ENCODE data around the gene TELO2. TPM values are rescaled to one million over a fixed set of nuclear protein-coding genes. Genes with fewer than 3 reads are reported as not detected.

TELO2 gene
- total RNA-seq, 1 donor from 2014 or later = 77.2 TPM

GRCh38 chr16:1543085-1543896 lies 50.1 kb downstream of the TELO2 start:
- no peaks in the 10 kb centered on the region for H3K36me3 Mint-ChIP-seq (ENCODE audit: insufficient read depth)
- H3K9me3 Mint-ChIP-seq (ENCODE audit: low read depth) = no peaks in the 10 kb centered on the region
- H3K4me1 Mint-ChIP-seq (ENCODE audit: low read depth) = no peaks in the 10 kb centered on the region
- H3K27me3 Mint-ChIP-seq = no peaks in the 10 kb centered on the region
- DNase-seq (ENCODE audit: low spot score, unreplicated experiment) = no peak
- no peak for TF ChIP-seq CTCF (IDR thresholded peaks at IDR 0.05; ENCODE audit: unreplicated experiment)
- peak overlapping the region; percentile 37 for H3K27ac Mint-ChIP-seq
- H3K4me3 Mint-ChIP-seq (ENCODE audit: low read depth) = no peak overlapping the region

GRCh38 chr16:1545044-1546040 lies 52.2 kb downstream of the TELO2 start:
- no peak for DNase-seq (ENCODE audit: low spot score, unreplicated experiment)
- Mint-ChIP-seq H3K27ac (no peak overlapping the region), H3K4me1 (ENCODE audit: low read depth) (no peaks in the 10 kb centered on the region), H3K36me3 (ENCODE audit: insufficient read depth) (no peaks in the 10 kb centered on the region), H3K9me3 (ENCODE audit: low read depth) (no peaks in the 10 kb centered on the region), H3K4me3 (ENCODE audit: low read depth) (no peak overlapping the region), H3K27me3 (no peaks in the 10 kb centered on the region)
- TF ChIP-seq CTCF (IDR thresholded peaks at IDR 0.05; ENCODE audit: unreplicated experiment) = no peak

GRCh38 chr16:1546430-1546829 lies 53.3 kb downstream of the TELO2 start:
- Mint-ChIP-seq H3K27ac (no peak overlapping the region), H3K4me3 (ENCODE audit: low read depth) (no peak overlapping the region), H3K9me3 (ENCODE audit: low read depth) (no peaks in the 10 kb centered on the region), H3K4me1 (ENCODE audit: low read depth) (no peaks in the 10 kb centered on the region), H3K36me3 (ENCODE audit: insufficient read depth) (no peaks in the 10 kb centered on the region), H3K27me3 (no peaks in the 10 kb centered on the region)
- no peak for TF ChIP-seq CTCF (IDR thresholded peaks at IDR 0.05; ENCODE audit: unreplicated experiment)
- DNase-seq (ENCODE audit: low spot score, unreplicated experiment) = no peak

- TF ChIP-seq CTCF (IDR thresholded peaks at IDR 0.05; ENCODE audit: unreplicated experiment) = no peak
- Mint-ChIP-seq H3K27me3 (no peaks in the 10 kb centered on the region), H3K36me3 (ENCODE audit: insufficient read depth) (peaks cover 2% of the 10 kb centered on the region), H3K4me3 (ENCODE audit: low read depth) (no peak overlapping the region), H3K4me1 (ENCODE audit: low read depth) (no peaks in the 10 kb centered on the region), H3K9me3 (ENCODE audit: low read depth) (no peaks in the 10 kb centered on the region), H3K27ac (no peak overlapping the region)
- no peak for DNase-seq (ENCODE audit: low spot score, unreplicated experiment)
Measured at GRCh38 chr16:1548233-1548632, 55.1 kb downstream of the TELO2 start.

- Mint-ChIP-seq H3K27me3 (no peaks in the 10 kb centered on the region), H3K27ac (no peak overlapping the region)
Measured at GRCh38 chr16:1548727-1549126, 55.6 kb downstream of the TELO2 start.

More at GRCh38 chr16:1548727-1549126, 55.6 kb downstream of the TELO2 start:
- Mint-ChIP-seq H3K9me3 (ENCODE audit: low read depth) (no peaks in the 10 kb centered on the region), H3K36me3 (ENCODE audit: insufficient read depth) (peaks cover 2% of the 10 kb centered on the region), H3K4me3 (ENCODE audit: low read depth) (no peak overlapping the region), H3K4me1 (ENCODE audit: low read depth) (no peaks in the 10 kb centered on the region)
- DNase-seq (ENCODE audit: low spot score, unreplicated experiment) = no peak
- TF ChIP-seq CTCF (IDR thresholded peaks at IDR 0.05; ENCODE audit: unreplicated experiment) = no peak

Data from progenitor cell of endocrine pancreas (in vitro differentiated cells).